DOHH2 (cell line): ENCODE results near the gene HEATR9.

Experiments
- EZH2phosphoT487 ChIP-seq: fragments of 200-600 bp; sonication (generic); IDR thresholded peaks from 2 replicates; pipeline ENCODE4 v1.6.1; 2017; ENCODE audit warnings: borderline replicate concordance, mild to moderate bottlenecking, antibody characterized with exemption, low read length, moderate library complexity, mixed read lengths
- TF ChIP-seq, protein P1 (sequence below): fragments of 200-600 bp; sonication (generic); IDR thresholded peaks from one replicate; pipeline ENCODE4 v1.5.1; 2014; ENCODE audit warnings: antibody characterized with exemption, mild to moderate bottlenecking, low read depth, low read length; ENCODE audit not compliant: poor library complexity, severe bottlenecking

DNA sequence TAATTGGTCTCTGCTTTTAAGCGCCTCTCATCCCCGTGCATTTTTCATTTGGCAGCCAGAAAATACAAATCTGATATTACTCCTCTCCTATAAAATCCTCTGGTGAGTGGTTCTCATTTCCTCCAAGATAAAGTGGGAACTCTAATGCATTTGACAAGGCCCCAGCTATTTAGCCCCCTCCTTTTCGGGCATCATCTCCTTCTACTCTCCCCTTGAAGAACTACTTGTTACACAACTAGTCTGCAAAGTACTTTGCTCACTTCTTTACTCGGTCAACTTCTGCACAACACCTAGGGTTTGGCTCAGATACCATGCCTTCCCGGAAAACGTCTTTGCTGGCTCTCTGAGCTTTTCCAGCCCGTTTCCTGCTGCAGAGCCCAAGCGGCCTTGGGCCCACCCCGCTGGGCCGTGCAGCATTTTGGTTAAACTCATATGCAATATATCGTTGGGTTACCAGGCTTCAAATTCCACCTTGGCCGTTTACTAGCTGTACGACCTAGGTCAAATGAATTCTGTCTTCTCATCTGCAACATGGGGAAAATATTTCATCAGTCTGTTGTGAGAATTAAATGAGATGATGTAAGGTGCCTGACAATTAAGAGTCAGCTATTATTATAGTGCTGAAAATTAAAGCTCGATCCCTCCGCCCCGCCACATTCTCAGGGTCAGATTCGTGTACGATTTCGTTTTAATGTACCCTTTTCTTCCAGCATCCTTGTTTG, 60.3 kb downstream of the HEATR9 start:
- TF ChIP-seq, protein P1, sequence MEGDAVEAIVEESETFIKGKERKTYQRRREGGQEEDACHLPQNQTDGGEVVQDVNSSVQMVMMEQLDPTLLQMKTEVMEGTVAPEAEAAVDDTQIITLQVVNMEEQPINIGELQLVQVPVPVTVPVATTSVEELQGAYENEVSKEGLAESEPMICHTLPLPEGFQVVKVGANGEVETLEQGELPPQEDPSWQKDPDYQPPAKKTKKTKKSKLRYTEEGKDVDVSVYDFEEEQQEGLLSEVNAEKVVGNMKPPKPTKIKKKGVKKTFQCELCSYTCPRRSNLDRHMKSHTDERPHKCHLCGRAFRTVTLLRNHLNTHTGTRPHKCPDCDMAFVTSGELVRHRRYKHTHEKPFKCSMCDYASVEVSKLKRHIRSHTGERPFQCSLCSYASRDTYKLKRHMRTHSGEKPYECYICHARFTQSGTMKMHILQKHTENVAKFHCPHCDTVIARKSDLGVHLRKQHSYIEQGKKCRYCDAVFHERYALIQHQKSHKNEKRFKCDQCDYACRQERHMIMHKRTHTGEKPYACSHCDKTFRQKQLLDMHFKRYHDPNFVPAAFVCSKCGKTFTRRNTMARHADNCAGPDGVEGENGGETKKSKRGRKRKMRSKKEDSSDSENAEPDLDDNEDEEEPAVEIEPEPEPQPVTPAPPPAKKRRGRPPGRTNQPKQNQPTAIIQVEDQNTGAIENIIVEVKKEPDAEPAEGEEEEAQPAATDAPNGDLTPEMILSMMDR, result no peak
- no peak for TF ChIP-seq EZH2phosphoT487
